Activated CD4-positive, alpha-beta memory T cell treated with anti-CD3 and anti-CD28 coated beads for 36 hours (primary cell): ENCODE data around the gene TATDN2. TPM values are rescaled to one million over a fixed set of nuclear protein-coding genes. Genes with fewer than 3 reads are reported as not detected.

ENCODE experiments used
- CTCF ChIA-PET: fragments of 350-600 bp; sonication (Branson Sonifier 250); formaldehyde crosslinking; loops from one replicate; lab custom pipeline; 2021; ENCODE audit warnings: antibody characterized with exemption, inconsistent platforms; lab: Charles Lee
- POLR2A ChIA-PET: fragments of 350-600 bp; sonication (Branson Sonifier 250); formaldehyde crosslinking; loops from one replicate; lab custom pipeline; 2021; ENCODE audit warnings: antibody characterized with exemption; lab: Charles Lee
- DNase-seq: peaks from one replicate; pipeline ENCODE4 v3.0.0-alpha.2; 2020
- H3K27ac Mint-ChIP-seq: one replicate; pipeline ENCODE4 v1.8.0; 2021; ENCODE audit warnings: mixed read lengths
- H3K27me3 Mint-ChIP-seq: one replicate; pipeline ENCODE4 v1.8.0; 2021; ENCODE audit warnings: mixed read lengths
- H3K36me3 Mint-ChIP-seq: one replicate; pipeline ENCODE4 v1.8.0; 2021; ENCODE audit warnings: mixed read lengths
- H3K4me1 Mint-ChIP-seq: one replicate; pipeline ENCODE4 v1.8.0; 2021; ENCODE audit warnings: low read depth, mixed read lengths
- H3K4me3 Mint-ChIP-seq: one replicate; pipeline ENCODE4 v1.8.0; 2021; ENCODE audit warnings: mild to moderate bottlenecking, mixed read lengths
- H3K9me3 Mint-ChIP-seq: one replicate; pipeline ENCODE4 v1.8.0; 2021; ENCODE audit warnings: mixed read lengths
- intact Hi-C: fragments of 100-400 bp; cut with micrococcal nuclease; formaldehyde crosslinking; loops from one replicate; pipeline ENCODE4 v1.15.1; 2023
- total RNA-seq, 2 experiments: library from RNA; stranded (reverse); gene quantifications; one replicate each; pipeline ENCODE4 v1.2.3, GENCODE V29; 2021

The TATDN2 gene
- total RNA-seq, 2 experiments from 2014 or later: 36.9 to 39.4 TPM

GRCh38 chr3:10283638-10284037 lies 35.4 kb downstream of the TATDN2 start:
- Mint-ChIP-seq H3K36me3 (peaks cover 48% of the 10 kb centered on the region), H3K27me3 (no peaks in the 10 kb centered on the region), H3K9me3 (no peaks in the 10 kb centered on the region), H3K27ac (peak overlapping the region; percentile 16), H3K4me1 (peaks cover 69% of the 10 kb centered on the region), H3K4me3 (no peak overlapping the region)
- POLR2A ChIA-PET: no interaction called here
- intact Hi-C loops: loop anchor here (1.0 to 5.0 kb wide), 3 partner anchors 19 to 166 kb away; partner anchors contain the start of gene BRK1
- no peak for DNase-seq
- CTCF ChIA-PET: interaction anchor here (5.2 kb wide), 1 partner anchor 21 kb away, joined by 29 read pairs; no protein-coding TSS in a partner anchor

GRCh38 chr3:10284496-10284895 lies 36.2 kb downstream of the TATDN2 start:
- H3K4me3 Mint-ChIP-seq: no peak overlapping the region
- H3K27me3 Mint-ChIP-seq: no peaks in the 10 kb centered on the region
- intact Hi-C loops: loop anchor here (1.0 to 5.0 kb wide), 3 partner anchors 20 to 167 kb away; partner anchors contain the start of gene BRK1
- DNase-seq: peak; percentile 68
- H3K36me3 Mint-ChIP-seq: peaks cover 45% of the 10 kb centered on the region
- peaks cover 61% of the 10 kb centered on the region for H3K4me1 Mint-ChIP-seq
- ChIA-PET POLR2A (no interaction called here), CTCF (interaction anchor here (5.2 kb wide), 1 partner anchor 22 kb away, joined by 29 read pairs; no protein-coding TSS in a partner anchor)
- H3K9me3 Mint-ChIP-seq: no peaks in the 10 kb centered on the region
- H3K27ac Mint-ChIP-seq: peak overlapping the region; percentile 81

GRCh38 chr3:10285272-10286132 lies 37.2 kb downstream of the TATDN2 start:
- H3K4me1 Mint-ChIP-seq: peaks cover 51% of the 10 kb centered on the region
- H3K9me3 Mint-ChIP-seq: no peaks in the 10 kb centered on the region
- peaks cover 36% of the 10 kb centered on the region for H3K36me3 Mint-ChIP-seq
- H3K27me3 Mint-ChIP-seq: no peaks in the 10 kb centered on the region
- peak; percentile 55 for DNase-seq
- ChIA-PET POLR2A (interaction anchor here (1.7 kb wide), 1 partner anchor 22 kb away, joined by 6 read pairs; no protein-coding TSS in a partner anchor), CTCF (interaction anchor here (0.6 to 5.2 kb wide), 4 partner anchors 23 to 163 kb away, joined by 3 to 29 read pairs (median 5); partner anchors contain the start of gene TATDN2)
- no peak overlapping the region for H3K4me3 Mint-ChIP-seq
- peak overlapping the region; percentile 81 for H3K27ac Mint-ChIP-seq
- intact Hi-C loops: loop anchor here (2.0 kb wide), 1 partner anchor 21 kb away; no protein-coding TSS in a partner anchor

- Mint-ChIP-seq H3K4me3 (no peak overlapping the region), H3K27ac (peak overlapping the region; percentile 76), H3K9me3 (no peaks in the 10 kb centered on the region), H3K27me3 (no peaks in the 10 kb centered on the region), H3K4me1 (peaks cover 45% of the 10 kb centered on the region), H3K36me3 (peaks cover 30% of the 10 kb centered on the region)
- intact Hi-C loops: no loop called here
- no peak for DNase-seq
- CTCF ChIA-PET: interaction anchor here (0.6 to 5.2 kb wide), 7 partner anchors 13 to 304 kb away, joined by 3 to 29 read pairs (median 3); partner anchors contain the start of gene TATDN2
- POLR2A ChIA-PET: interaction anchor here (1.7 kb wide), 1 partner anchor 23 kb away, joined by 6 read pairs; no protein-coding TSS in a partner anchor
Measured at GRCh38 chr3:10286133-10286524, 37.9 kb downstream of the TATDN2 start.

GRCh38 chr3:10286596-10287295 lies 38.5 kb downstream of the TATDN2 start:
- H3K27ac Mint-ChIP-seq: peak overlapping the region; percentile 18
- no peaks in the 10 kb centered on the region for H3K27me3 Mint-ChIP-seq
- ChIA-PET POLR2A (interaction anchor here (1.7 kb wide), 1 partner anchor 24 kb away, joined by 6 read pairs; no protein-coding TSS in a partner anchor), CTCF (interaction anchor here (0.7 to 5.2 kb wide), 9 partner anchors 13 to 441 kb away, joined by 3 to 29 read pairs (median 3); partner anchors contain the start of gene CRELD1)
- no peaks in the 10 kb centered on the region for H3K9me3 Mint-ChIP-seq
- no peak overlapping the region for H3K4me3 Mint-ChIP-seq
- DNase-seq: peak; percentile 43
- H3K36me3 Mint-ChIP-seq: peaks cover 29% of the 10 kb centered on the region
- intact Hi-C loops: no loop called here
- H3K4me1 Mint-ChIP-seq: peaks cover 45% of the 10 kb centered on the region

- H3K4me3 Mint-ChIP-seq: no peak overlapping the region
- no peak for DNase-seq
- ChIA-PET CTCF (interaction anchor here (1.1 to 5.2 kb wide), 6 partner anchors 17 to 443 kb away, joined by 3 to 29 read pairs (median 3); partner anchors contain the start of gene CRELD1), POLR2A (no interaction called here)
- intact Hi-C loops: no loop called here
- H3K27ac Mint-ChIP-seq: no peak overlapping the region
- H3K4me1 Mint-ChIP-seq: peaks cover 37% of the 10 kb centered on the region
- H3K9me3 Mint-ChIP-seq: no peaks in the 10 kb centered on the region
- peaks cover 23% of the 10 kb centered on the region for H3K36me3 Mint-ChIP-seq
- H3K27me3 Mint-ChIP-seq: no peaks in the 10 kb centered on the region
Measured at GRCh38 chr3:10287936-10288574, 39.8 kb downstream of the TATDN2 start.

GRCh38 chr3:10288575-10288960 lies 40.3 kb downstream of the TATDN2 start:
- Mint-ChIP-seq H3K27ac (no peak overlapping the region), H3K27me3 (no peaks in the 10 kb centered on the region)
- intact Hi-C loops: no loop called here

GRCh38 chr3:10289077-10289476 lies 40.8 kb downstream of the TATDN2 start:
- Mint-ChIP-seq H3K9me3 (no peaks in the 10 kb centered on the region), H3K27me3 (no peaks in the 10 kb centered on the region), H3K4me1 (peaks cover 27% of the 10 kb centered on the region), H3K27ac (no peak overlapping the region), H3K4me3 (no peak overlapping the region), H3K36me3 (peaks cover 16% of the 10 kb centered on the region)
- no peak for DNase-seq
- intact Hi-C loops: no loop called here
- ChIA-PET CTCF (no interaction called here), POLR2A (no interaction called here)

More at GRCh38 chr3:10288575-10288960, 40.3 kb downstream of the TATDN2 start:
- peaks cover 18% of the 10 kb centered on the region for H3K36me3 Mint-ChIP-seq
- CTCF ChIA-PET: interaction anchor here (1.4 kb wide), 1 partner anchor 35 kb away, joined by 3 read pairs; no protein-coding TSS in a partner anchor
- no peak overlapping the region for H3K4me3 Mint-ChIP-seq
- H3K4me1 Mint-ChIP-seq: peaks cover 32% of the 10 kb centered on the region
- DNase-seq: no peak
- POLR2A ChIA-PET: no interaction called here
- no peaks in the 10 kb centered on the region for H3K9me3 Mint-ChIP-seq

GRCh38 chr3:10289787-10290355 lies 41.6 kb downstream of the TATDN2 start:
- Mint-ChIP-seq H3K4me1 (peaks cover 19% of the 10 kb centered on the region), H3K4me3 (no peak overlapping the region), H3K27me3 (no peaks in the 10 kb centered on the region), H3K9me3 (no peaks in the 10 kb centered on the region), H3K36me3 (peaks cover 16% of the 10 kb centered on the region), H3K27ac (no peak overlapping the region)
- POLR2A ChIA-PET: no interaction called here
- intact Hi-C loops: no loop called here
- CTCF ChIA-PET: interaction anchor here (0.6 kb wide), 1 partner anchor 10 kb away, joined by 3 read pairs; no protein-coding TSS in a partner anchor
- DNase-seq: no peak

GRCh38 chr3:10290481-10291176 lies 42.4 kb downstream of the TATDN2 start:
- Mint-ChIP-seq H3K36me3 (peaks cover 19% of the 10 kb centered on the region), H3K9me3 (no peaks in the 10 kb centered on the region), H3K27me3 (no peaks in the 10 kb centered on the region), H3K4me3 (no peak overlapping the region), H3K27ac (no peak overlapping the region), H3K4me1 (peaks cover 12% of the 10 kb centered on the region)
- POLR2A ChIA-PET: no interaction called here
- DNase-seq: no peak
- intact Hi-C loops: no loop called here
- CTCF ChIA-PET: interaction anchor here (0.6 kb wide), 1 partner anchor 9 kb away, joined by 3 read pairs; no protein-coding TSS in a partner anchor
